Metanephros (tissue), 1 donor: ENCODE measurements around the gene VEGFD. TPM values are rescaled to one million over a fixed set of nuclear protein-coding genes. Genes with fewer than 3 reads are reported as not detected.

Experiments used
- total RNA-seq: library from RNA; depleted of rRNA; stranded (reverse); fragments of >200 nt; gene quantifications from one replicate; pipeline ENCODE4 v1.2.3, GENCODE V29; 2014

VEGFD gene
- 0.58 TPM for total RNA-seq

GRCh38 chrX:15384304-15384703 is at the start of gene VEGFD:
Gene VEGFD (minus strand): TSS chrX:15384413. CDS start chrX:15383946, 467 bp downstream.

GRCh38 chrX:15335135-15336022 is 48.8 kb downstream of the VEGFD start, which contains the start of gene PIGA:
Gene PIGA (minus strand): TSS chrX:15335523. CDS start chrX:15331930, 3,593 bp downstream.

GRCh38 chrX:15315509-15315908 is 68.7 kb downstream of the VEGFD start, which contains the start of gene ASB11:
Gene ASB11 (minus strand): TSS chrX:15315640. CDS start chrX:15315605, 35 bp downstream.

Other genes starting within 250 kb of the VEGFD start
- gene ASB9, start 114.3 kb downstream of the VEGFD start, total RNA-seq, result 11.9 TPM
- 5.3 TPM for gene ASB11, start 68.8 kb downstream of the VEGFD start, total RNA-seq
- gene PIGA, start 48.9 kb downstream of the VEGFD start, total RNA-seq, result 16.2 TPM
- gene PIR, start 108.9 kb upstream of the VEGFD start, total RNA-seq, result 4.1 TPM
- gene BMX, start 116.4 kb upstream of the VEGFD start, total RNA-seq, result 0.70 TPM
- 16.9 TPM for gene ACE2, start 216.5 kb upstream of the VEGFD start, total RNA-seq